ENCODE data around the gene ATOSB.

ATOSB gene

DNA sequence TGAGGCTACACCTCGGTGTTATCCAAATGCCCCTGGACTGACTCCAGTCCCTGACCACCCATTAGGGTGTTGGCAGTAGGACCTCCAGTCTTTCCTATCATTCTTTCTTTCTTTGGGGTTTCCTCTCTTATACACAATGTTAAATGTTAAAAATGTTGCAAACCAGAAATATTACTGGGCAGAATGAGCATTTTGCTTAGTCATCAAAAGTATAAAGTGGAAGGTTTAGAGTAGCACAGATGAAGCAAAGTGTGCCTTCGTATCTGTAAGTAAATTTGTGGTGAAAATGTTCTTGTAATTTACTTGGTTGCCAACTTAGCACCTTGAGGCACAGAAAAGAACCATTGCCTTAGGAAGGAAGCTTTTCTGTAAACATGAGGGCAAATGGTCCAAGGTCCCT is 24.4 kb upstream of the ATOSB start:
- TF ChIP-seq, protein P1, sequence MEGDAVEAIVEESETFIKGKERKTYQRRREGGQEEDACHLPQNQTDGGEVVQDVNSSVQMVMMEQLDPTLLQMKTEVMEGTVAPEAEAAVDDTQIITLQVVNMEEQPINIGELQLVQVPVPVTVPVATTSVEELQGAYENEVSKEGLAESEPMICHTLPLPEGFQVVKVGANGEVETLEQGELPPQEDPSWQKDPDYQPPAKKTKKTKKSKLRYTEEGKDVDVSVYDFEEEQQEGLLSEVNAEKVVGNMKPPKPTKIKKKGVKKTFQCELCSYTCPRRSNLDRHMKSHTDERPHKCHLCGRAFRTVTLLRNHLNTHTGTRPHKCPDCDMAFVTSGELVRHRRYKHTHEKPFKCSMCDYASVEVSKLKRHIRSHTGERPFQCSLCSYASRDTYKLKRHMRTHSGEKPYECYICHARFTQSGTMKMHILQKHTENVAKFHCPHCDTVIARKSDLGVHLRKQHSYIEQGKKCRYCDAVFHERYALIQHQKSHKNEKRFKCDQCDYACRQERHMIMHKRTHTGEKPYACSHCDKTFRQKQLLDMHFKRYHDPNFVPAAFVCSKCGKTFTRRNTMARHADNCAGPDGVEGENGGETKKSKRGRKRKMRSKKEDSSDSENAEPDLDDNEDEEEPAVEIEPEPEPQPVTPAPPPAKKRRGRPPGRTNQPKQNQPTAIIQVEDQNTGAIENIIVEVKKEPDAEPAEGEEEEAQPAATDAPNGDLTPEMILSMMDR (IDR thresholded peaks at IDR 0.05; ENCODE audit: borderline replicate concordance, extremely low read depth, low read length, poor library complexity, severe bottlenecking): no peak
- TF ChIP-seq EZH2 (IDR thresholded peaks at IDR 0.05; ENCODE audit: borderline replicate concordance, low read depth, low read length, severe bottlenecking): no peak
- Histone ChIP-seq H3K27ac (ENCODE audit: low read length) (no peak overlapping the region), H3K4me1 (ENCODE audit: insufficient read depth, low read length) (no peaks in the 10 kb centered on the region), H3K36me3 (ENCODE audit: insufficient read depth, low read length) (no peaks in the 10 kb centered on the region), H3K4me3 (ENCODE audit: low read depth in 1 of 2, low read length in 2 of 2) (no peak overlapping the region), H3K9me3 (ENCODE audit: insufficient read depth, low read length, severe bottlenecking) (peaks cover 10% of the 10 kb centered on the region), H4K20me1 (ENCODE audit: insufficient read depth, low read length) (no peaks in the 10 kb centered on the region), H3K9ac (ENCODE audit: low read depth, low read length) (no peak overlapping the region), H3K27me3 (ENCODE audit: insufficient read depth, low read length, poor library complexity) (no peaks in the 10 kb centered on the region), H2AFZ (ENCODE audit: low read depth, low read length) (no peak overlapping the region), H3K4me2 (ENCODE audit: insufficient read depth, low read length) (no peak overlapping the region), H3K79me2 (ENCODE audit: insufficient read depth, low read length) (no peaks in the 10 kb centered on the region)
- ATAC-seq (ENCODE audit: insufficient read depth, low read depth) (no peak), DNase-seq (no peak)

DNA sequence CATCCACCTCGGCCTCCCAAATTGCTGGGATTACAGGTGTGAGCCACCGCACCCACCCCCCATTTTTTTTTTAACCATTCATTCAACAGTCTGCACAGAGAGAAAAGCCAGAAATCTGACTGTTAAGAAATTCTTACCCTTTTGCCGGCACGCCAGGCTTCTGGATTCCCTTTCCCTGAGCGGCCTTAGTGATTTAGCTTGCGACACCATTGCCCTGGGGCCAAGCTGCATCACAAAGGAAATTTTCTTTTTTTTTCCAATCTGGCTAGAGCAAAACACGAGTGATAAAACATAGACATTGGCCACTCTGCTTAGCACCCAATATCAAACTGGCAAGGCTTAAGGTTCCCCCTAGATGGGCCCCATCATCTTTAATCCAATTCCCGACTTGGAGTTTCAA is 21.2 kb upstream of the ATOSB start:
- H3K4me3 ChIP-seq (ENCODE audit: low read depth in 1 of 2, low read length in 2 of 2): no peak overlapping the region
- DNase-seq (no peak), ATAC-seq (ENCODE audit: insufficient read depth, low read depth) (no peak)
- no peaks in the 10 kb centered on the region for H3K4me1 ChIP-seq (ENCODE audit: insufficient read depth, low read length)
- H3K79me2 ChIP-seq (ENCODE audit: insufficient read depth, low read length): no peaks in the 10 kb centered on the region
- peaks cover 4% of the 10 kb centered on the region for H3K9me3 ChIP-seq (ENCODE audit: insufficient read depth, low read length, severe bottlenecking)
- H4K20me1 ChIP-seq (ENCODE audit: insufficient read depth, low read length): no peaks in the 10 kb centered on the region
- TF ChIP-seq, protein P1 (IDR thresholded peaks at IDR 0.05; ENCODE audit: borderline replicate concordance, extremely low read depth, low read length, poor library complexity, severe bottlenecking): no peak
- no peak for TF ChIP-seq EZH2 (IDR thresholded peaks at IDR 0.05; ENCODE audit: borderline replicate concordance, low read depth, low read length, severe bottlenecking)
- no peak overlapping the region for H3K27ac ChIP-seq (ENCODE audit: low read length)
- H3K9ac ChIP-seq (ENCODE audit: low read depth, low read length): no peak overlapping the region
- H3K36me3 ChIP-seq (ENCODE audit: insufficient read depth, low read length): no peaks in the 10 kb centered on the region
- H2AFZ ChIP-seq (ENCODE audit: low read depth, low read length): no peak overlapping the region
- no peak overlapping the region for H3K4me2 ChIP-seq (ENCODE audit: insufficient read depth, low read length)
- no peaks in the 10 kb centered on the region for H3K27me3 ChIP-seq (ENCODE audit: insufficient read depth, low read length, poor library complexity)

DNA sequence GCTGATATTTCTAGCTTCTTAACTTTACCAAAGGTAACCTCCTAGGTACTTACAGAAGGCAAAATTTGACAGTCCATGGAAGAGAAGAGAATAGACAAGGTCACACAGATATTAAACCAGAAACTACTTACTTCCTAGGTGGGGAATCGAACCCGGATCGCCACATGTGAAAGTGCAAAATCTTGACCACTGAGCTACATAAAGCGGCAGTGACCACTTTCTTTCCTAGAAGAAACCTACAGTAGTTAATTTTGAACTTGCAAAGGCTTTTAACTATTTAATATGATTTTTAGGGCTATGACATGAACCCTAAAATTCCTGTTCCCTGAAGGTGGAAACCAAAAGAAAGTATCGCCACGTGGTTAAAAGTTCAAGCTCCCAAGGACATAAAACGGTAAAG is 20.3 kb upstream of the ATOSB start:
- H3K36me3 ChIP-seq (ENCODE audit: insufficient read depth, low read length): no peaks in the 10 kb centered on the region
- DNase-seq: no peak

More for the DNA sequence above, 20.3 kb upstream of the ATOSB start:
- Histone ChIP-seq H3K27ac (ENCODE audit: low read length) (no peak overlapping the region), H3K27me3 (ENCODE audit: insufficient read depth, low read length, poor library complexity) (no peaks in the 10 kb centered on the region), H3K9me3 (ENCODE audit: insufficient read depth, low read length, severe bottlenecking) (no peaks in the 10 kb centered on the region), H3K4me3 (ENCODE audit: low read depth in 1 of 2, low read length in 2 of 2) (no peak overlapping the region), H3K4me1 (ENCODE audit: insufficient read depth, low read length) (no peaks in the 10 kb centered on the region), H2AFZ (ENCODE audit: low read depth, low read length) (no peak overlapping the region), H3K79me2 (ENCODE audit: insufficient read depth, low read length) (no peaks in the 10 kb centered on the region), H3K4me2 (ENCODE audit: insufficient read depth, low read length) (no peak overlapping the region), H4K20me1 (ENCODE audit: insufficient read depth, low read length) (no peaks in the 10 kb centered on the region), H3K9ac (ENCODE audit: low read depth, low read length) (no peak overlapping the region)
- no peak for ATAC-seq (ENCODE audit: insufficient read depth, low read depth)
- no peak for TF ChIP-seq EZH2 (IDR thresholded peaks at IDR 0.05; ENCODE audit: borderline replicate concordance, low read depth, low read length, severe bottlenecking)
- TF ChIP-seq, protein P1 (IDR thresholded peaks at IDR 0.05; ENCODE audit: borderline replicate concordance, extremely low read depth, low read length, poor library complexity, severe bottlenecking): no peak
